GM18502 (cell line): Measurements from ENCODE around the gene CELF2.
A peak's percentile ranks its signal among the peaks of the same experiment; 100 is the strongest.

Source experiments
- ATAC-seq: cut with Tn5 transposase; IDR thresholded peaks from one replicate; pipeline ENCODE4 v1.9.1; 2021; ENCODE audit warnings: mild to moderate bottlenecking; ENCODE audit not compliant: unreplicated experiment, poor library complexity

CELF2 gene

DNA sequence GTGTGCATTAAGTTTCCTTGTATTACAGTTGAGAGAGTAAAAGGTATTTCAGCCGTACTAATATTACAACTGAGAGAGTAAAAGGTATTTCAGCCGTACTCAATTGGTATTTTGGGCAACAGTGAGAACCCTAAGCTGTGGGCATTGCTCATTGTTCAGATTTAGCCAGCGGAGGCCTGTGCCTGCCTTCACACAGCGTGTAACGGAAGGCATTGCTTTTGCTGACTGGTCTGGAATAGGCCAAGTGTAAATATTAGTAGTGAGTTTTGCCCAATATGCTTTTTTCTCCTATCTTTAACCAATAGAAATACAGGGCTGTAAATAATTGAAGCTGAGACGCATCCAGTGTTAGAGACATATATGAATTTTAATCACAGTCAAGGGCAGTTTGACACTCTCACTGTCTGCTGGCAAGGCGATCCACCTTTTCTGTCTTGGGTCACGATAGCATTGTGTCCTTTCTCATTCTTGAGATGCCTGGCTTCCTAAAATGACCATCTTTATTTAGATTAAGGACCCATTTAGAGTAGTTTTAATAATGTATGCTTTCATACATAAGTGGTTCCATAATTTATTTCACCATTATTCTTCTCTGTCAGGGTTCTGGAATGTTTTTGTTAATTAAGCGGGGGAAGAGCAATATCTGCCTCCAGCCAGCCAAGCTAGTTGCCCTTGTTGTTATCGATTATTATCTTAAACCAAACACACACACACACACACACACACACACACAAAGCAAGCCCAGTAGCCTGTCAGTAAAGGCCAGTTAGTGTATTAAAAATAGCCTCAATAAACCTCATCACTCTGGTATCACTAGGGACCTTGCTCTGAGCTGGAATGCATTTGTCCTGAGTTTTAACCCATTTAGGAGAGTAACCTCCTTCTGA lies 130.7 kb downstream of the CELF2 start:
- ATAC-seq: no peak

DNA sequence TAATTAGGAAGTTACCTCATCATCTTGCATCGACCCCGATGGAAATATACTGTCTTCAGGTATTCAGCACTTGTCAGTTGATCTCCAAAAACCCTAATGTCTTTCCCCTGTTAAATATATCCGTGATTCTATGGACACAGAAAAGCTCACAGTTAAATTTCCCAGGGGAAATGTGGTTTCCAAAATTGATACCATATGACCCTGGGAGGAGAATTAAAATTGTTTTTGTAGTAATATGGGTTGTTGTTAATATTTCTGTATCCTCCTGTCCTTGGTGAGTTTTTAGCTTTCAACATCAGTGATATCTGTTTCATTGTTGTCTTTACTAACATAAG lies 132.1 kb downstream of the CELF2 start:
- no peak for ATAC-seq

DNA sequence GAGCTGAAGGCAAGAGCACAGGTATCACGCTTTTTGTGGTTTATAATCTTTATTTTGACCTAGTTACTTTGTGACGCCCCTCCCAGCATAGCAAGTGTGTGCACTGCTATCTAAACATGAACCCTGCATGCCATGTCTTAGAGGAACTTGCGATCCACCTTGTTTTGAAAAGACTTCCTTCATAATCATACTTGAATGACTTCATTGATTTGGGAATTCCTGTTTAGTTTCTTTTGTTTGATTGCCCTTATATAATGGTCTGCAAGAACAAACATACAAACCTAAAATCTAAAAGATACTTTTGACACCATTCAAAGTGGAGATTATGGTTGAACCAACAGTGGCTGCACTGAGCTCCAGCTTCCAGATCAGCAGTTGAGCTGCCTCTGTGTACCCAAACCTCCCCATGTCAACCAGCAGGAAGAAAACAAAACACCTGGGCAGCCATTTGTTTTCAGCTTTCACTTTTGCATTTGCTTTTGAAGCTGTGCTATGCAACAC lies 132.6 kb downstream of the CELF2 start:
- ATAC-seq: no peak

DNA sequence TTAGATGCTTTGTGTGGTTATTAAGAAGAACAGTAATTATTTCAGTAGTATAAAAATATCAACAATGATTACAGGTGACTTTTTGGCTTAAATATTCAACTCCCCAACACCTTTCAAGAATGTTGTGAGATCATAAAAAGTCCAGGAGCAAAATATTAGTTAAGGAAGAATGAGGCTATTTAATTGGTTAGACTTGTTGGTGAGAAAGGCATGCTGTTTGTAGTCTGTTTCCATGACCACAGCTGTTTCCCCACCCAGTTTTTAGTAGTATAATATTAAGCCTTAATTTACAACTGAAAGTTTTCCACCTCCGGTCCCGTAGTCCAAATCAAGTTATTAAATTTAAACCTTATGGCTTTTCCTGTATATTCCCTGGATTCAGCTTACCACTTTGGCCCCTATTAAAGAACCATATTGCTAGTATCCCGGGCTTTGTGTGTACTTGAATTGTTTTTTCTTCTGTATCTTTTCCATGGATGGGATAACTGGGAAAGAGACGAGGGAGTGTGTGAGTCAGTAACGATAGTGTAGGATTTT lies 133.3 kb downstream of the CELF2 start:
- no peak for ATAC-seq

DNA sequence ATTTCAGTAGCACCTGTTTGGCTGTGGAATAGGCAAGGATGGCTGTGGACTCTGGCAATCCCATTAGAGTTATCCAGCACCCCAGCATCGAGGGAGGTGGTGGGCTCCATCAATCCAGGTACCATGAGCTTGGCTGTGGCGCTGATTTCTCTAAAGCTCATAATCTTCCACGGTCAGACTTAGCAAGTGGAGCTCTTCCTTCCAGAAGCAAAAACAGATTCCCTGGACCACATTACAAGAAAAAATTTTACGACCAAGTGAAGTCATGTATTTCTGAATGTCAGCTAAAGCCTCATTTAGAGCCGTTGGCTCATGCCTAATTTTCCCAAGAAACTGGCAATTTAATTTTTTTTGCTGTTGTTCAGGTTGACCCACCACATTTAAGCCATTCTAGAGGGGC lies 135.1 kb downstream of the CELF2 start:
- no peak for ATAC-seq

DNA sequence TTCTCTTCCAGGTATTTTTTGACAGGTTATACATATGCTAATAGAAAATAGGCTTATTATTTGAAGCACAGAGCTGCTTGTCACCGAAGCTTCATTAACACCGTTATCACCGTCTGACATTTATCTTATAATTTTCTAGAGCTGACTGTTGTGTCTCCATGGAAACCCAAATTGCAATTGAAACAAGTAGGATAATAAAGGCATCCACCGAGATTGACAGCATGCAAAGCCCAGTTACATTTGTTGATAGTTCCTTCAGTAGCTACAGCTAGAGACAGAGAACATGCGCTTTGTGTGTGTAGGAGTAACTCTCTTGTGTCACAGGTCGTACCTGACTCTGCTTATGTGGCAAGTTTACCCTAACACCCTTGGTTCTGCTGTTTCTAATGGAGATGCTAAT lies 135.6 kb downstream of the CELF2 start:
- no peak for ATAC-seq

DNA sequence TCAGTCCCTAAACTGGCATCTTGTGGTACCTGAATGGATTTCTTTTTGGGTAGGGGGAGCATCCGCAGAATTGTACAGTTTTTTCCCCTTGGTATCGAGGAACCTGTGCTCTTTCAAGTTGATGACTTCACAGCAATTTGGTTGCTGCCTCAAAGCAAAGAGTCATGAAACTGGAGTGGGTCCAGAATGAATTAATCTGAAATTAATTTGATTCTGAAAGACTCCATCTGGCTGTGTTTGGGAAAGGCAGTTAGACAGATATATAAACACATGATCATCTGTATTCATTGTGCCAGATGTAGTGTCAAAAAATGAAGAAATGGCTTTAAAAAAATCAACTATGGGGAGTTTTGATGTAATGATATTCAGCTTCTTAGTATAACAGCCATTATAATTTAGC lies 136.1 kb downstream of the CELF2 start:
- ATAC-seq: no peak

DNA sequence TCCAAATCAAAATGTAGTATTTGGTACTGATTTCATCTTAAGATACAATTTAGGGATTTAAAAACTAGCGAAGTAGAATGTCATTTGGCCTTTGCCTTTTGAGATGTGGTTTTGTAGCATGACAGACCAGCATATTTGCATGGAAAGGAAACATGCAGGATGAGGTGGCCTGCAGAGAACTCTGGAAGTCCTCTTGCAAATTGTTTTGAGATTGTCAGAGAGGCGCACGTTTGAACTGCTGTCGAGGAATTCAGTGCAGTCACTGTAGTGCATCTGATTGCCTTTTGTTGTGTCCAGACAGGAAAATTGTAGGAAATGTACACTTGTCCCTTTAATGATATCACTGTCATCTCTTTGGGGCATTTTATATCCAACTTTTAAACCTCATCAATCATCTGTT lies 136.7 kb downstream of the CELF2 start:
- peak; percentile 57 for ATAC-seq

DNA sequence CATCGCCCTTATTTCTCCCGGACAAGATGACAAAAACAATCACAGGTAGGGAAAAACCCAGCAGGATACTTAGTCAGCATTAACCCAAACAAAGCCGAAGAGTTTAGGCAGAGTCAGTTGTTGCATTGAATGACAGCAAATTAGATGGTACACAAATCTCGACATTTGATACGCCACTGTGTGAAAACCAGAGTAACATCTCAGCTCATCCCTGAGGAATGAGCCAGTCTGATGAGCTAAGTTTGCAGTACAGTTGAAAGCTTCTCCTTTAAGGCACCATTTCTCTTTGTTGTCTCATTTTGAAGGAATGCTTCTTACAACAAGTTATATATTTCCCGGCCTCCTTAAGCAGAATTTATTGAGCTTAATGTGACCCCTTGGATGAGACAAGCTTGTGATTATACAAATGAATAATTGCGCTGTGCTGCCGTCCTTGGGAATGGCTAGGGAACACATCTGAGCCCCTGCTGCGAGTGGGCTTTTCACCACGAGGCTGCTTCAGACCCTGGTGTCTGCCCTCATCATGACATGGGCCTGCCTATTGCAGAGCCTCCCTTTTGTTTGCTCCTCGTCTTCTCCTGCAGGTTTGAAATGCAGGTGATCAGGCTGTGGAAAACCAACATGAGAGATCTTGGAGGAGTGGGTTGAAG lies 137.3 kb downstream of the CELF2 start:
- no peak for ATAC-seq

DNA sequence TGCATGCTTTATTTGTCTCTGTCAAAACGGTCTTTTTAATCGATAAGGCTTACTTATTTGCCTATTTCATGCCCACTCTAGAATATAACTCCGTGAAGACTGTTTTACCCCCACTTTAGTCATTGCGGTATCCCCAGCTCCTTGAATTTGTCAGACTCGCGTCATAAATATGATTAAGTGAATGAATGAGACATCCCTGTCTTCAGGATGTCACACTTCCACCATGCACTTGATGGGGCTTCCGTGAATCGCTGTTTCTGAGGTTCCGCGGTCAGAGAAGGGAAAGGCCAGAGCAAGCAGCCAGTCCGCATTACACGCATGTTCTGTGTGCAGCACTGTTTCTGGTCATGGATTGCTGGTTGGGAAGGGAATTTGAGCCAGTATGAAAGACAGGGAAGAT lies 138.8 kb downstream of the CELF2 start:
- ATAC-seq: no peak

DNA sequence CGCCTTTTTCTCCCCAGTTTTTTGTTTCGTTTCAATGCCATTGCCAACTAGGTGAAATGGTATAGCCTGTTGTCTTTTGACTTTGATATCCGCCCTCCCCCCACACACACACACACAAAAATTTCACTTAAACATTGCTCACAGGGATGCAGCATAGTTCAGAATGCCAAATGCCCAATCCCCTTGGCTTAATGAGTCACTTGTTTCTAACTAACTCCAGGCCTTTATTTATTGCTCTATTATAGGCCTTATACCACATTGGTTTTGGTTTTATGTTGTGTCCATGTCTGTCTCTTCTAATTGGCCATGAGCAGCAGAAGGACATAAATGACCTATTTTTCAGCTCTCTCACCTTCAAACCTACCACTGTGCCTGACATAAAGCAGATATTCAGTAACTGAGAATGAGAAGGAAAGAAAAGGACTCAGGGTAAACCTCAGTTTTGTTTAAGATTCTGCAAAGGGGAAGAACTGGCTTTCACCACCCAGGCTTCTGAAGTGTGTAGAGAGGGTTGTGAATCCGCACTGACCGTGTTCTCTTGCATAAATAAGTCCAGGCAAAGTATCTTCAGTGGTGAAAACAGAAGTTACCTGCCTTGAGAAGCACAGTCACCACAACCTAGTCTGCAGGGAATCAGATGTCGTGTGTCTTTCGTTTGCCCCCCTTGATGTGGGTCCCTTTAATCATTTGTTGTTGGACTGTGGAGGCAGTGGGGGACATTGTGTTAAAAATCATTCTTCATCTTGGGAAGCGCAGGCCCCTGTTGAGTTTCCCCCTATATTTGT lies 139.8 kb downstream of the CELF2 start:
- peak; percentile 50 for ATAC-seq

DNA sequence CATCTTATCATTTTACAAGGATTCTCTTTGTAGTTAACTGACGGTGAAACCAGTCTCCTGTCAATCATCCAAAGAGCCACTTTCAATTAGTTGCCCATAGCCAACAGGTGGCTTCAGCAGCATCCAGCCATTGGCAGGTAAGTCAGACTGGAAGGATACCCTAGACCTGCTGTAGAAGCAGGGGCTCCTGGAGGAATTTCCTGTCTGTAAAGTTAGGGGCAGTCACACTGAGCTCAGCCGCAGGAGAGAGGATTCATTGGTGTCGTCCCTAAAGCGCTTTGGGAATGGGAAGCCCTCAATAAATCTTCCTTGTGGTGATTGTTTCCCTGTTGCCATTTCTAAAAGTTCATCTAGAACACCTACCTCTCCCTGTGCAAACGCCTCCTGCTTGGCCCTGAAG lies 140.4 kb downstream of the CELF2 start:
- no peak for ATAC-seq

DNA sequence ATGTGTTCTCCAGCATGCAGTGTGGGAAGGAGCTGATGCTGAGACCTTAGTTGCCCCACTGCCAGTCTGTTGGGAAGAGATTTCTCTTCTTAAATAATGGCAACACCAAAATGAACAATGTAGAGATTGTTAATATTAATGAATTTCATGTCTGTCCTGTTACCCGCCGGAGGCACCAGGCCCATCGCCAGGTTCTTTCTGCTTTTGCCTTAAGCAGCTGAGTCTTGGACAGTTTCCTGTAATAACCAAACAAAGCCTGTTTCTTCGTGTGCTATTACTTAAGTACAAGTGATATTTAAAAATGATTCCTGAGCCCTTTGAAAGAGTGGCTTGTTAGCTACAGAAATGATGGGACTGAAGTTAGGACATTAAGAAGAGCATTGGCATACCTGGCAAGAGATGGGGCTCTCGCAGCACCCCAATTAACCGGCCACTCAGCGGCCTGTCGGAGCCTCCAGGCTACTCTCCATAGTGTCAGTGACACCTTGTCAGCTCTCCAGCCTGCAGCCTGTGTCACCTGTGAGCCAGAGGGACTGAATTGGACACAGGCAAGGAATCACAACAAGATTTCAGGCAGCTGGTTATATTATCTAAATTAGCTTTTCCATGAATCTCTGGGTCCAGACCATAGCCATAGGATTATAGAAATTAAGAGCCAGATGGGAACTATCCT lies 142.0 kb downstream of the CELF2 start:
- no peak for ATAC-seq

DNA sequence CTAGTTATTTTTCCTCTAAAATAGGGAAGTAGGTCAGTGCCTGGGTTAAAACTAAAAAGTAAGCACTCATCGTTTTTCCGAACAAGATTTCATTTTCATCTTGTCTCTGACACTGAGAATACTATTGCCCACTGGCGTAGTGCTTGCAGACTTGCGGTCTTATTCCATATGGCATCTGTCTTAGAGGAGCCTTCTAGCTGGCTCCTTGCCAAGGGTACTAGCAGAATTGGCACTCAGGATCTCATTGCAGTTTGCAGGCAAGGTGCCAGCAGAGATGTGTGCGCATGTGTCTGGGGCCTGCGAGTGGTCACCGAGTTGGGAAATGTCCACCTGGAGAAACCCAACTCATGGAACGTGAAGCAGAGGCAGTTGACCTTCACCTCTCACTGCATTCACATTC lies 143.4 kb downstream of the CELF2 start:
- no peak for ATAC-seq

DNA sequence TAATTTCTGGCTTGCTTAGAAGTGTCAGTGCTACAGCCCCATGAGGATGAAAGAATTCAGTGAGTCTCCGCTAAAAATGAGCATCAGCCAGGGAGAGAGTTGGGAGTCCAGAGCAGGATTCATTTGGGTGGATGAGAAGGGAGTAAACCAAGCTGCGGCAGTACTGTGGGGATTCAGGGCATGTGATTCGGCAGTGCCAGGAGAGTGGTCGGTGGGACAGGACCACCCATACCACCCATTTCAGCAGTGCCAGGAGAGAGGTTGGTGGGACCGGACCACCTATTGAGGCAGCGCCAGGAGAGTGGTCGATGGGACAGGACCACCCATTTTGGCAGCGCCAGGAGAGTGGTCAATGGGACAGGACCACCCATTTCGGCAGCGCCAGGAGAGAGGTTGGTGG lies 144.2 kb downstream of the CELF2 start:
- no peak for ATAC-seq

DNA sequence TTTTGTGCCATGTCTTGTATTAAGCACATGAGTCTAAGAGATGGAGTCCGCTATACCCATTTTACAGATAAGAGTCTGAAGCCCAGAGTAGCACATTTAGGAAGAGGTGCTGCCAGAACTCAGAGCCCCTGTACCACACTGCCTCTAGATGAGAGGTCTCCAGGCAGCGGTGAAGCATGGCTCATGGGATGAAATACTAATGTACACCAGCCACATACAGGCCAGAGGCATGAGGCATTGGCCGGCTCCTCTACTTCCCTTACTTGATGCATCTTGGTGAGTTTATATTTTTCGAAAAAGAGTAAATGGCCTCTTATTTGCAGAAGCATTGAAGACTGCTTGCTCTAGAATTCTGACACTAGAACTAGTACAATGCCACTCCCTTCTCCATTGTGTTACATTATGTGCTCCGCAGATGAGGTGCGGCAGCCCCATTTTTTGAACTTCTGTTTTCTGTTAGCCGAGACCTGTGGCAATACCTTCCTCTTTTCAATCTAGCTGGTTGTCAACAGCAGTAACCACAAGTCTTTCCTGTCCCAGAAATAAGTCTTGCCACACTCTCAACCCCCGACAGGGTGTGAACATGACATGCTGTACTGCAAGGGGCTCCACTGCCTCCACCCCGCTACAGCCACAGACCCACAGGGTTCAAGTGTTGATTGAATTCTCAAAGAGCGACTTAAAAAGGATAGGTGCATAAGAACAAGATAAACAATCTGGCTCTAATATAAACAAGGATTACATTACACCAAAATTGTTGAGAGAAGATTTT lies 145.3 kb downstream of the CELF2 start:
- ATAC-seq: peak; percentile 77

DNA sequence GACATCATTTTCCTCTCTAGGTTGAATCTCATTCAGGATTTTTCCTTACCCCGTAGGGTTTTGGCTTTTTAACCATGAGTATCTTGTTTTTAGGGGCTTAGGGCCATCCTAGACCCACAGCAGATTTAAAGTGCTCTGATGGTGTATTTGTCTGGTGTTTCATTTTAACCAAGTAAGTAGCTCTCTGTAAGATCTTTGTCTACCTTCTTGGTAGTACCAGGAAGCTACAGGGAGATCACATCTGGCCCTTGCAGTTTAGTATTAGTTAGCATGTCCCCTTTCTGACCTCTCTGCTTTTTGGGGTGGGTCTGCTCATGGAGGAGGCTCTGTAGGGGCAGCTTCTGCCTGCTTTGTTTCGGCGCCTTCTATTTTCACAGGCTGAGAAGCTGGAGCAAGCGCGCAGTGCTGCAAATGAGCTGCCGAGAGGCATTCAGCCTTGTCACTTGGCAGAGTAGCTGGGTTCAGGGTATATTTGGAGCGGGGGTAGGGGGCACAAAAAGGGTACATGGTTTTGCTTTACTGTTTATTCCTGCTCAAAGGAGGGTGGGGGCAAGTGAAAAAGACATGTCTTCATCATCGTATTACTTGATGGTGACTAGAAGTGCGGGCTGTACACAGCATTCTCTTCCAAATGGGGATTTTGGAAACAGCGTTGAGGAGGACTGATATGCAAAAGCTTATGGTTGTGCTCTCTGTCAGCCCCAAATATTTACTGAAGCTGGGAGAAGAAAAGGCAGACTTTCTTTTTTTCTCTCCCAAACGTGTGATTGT lies 146.3 kb downstream of the CELF2 start:
- no peak for ATAC-seq

DNA sequence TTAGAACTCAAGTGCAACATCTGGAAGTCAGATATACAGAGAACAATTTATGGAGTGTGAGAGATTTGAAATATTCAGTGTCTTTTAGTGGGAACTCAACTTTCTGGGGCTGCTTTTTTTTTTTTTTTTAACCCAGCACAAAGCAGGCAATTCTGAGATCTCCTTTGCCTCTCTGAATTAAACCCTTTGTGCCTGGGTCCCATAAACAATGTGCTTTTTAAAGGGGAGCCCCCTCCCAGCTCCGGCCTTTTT lies 146.8 kb downstream of the CELF2 start:
- no peak for ATAC-seq
